ENCODE results near the gene USP40.

Gene USP40

GRCh38 chr2:233453111-233453915 is 113.3 kb downstream of the USP40 start:
- intact Hi-C loops (cut with DNase I): no loop called here
- peak in 8 of 42 donors; percentile 3 to 37 (median 13) for DNase-seq

- DNase-seq: peak in 3 of 42 donors; percentile 0 to 16 (median 5)
- intact Hi-C loops (cut with DNase I): no loop called here
Observed at GRCh38 chr2:233451950-233452349, 114.6 kb downstream of the USP40 start.

- DNase-seq: peak in 9 of 42 donors; percentile 0 to 31 (median 6)
- intact Hi-C loops (cut with DNase I): no loop called here
Observed at GRCh38 chr2:233450864-233451575, 115.6 kb downstream of the USP40 start.

GRCh38 chr2:233449921-233450863 is 116.4 kb downstream of the USP40 start:
- intact Hi-C loops (cut with DNase I): loop anchor here (5.0 to 10.0 kb wide), 2 partner anchors 165 to 262 kb away; partner anchors contain the start of gene UGT1A5
- peak in 13 of 42 donors; percentile 1 to 18 (median 6) for DNase-seq

GRCh38 chr2:233449081-233449901 is 117.3 kb downstream of the USP40 start:
- peak in 41 of 42 donors; percentile 28 to 85 (median 65) for DNase-seq
- intact Hi-C loops (cut with DNase I): loop anchor here (5.0 to 10.0 kb wide), 2 partner anchors 164 to 263 kb away; partner anchors contain the start of gene UGT1A5

GRCh38 chr2:233448575-233448974 is 118.0 kb downstream of the USP40 start:
- intact Hi-C loops (cut with DNase I): loop anchor here (5.0 to 10.0 kb wide), 2 partner anchors 164 to 264 kb away; partner anchors contain the start of gene UGT1A5
- DNase-seq: peak in 5 of 42 donors; percentile 1 to 13 (median 2)

GRCh38 chr2:233448220-233448559 is 118.4 kb downstream of the USP40 start:
- intact Hi-C loops (cut with DNase I): loop anchor here (5.0 to 10.0 kb wide), 2 partner anchors 163 to 264 kb away; partner anchors contain the start of gene UGT1A5
- peak in 11 of 42 donors; percentile 1 to 24 (median 12) for DNase-seq

- intact Hi-C loops (cut with DNase I): loop anchor here (5.0 to 10.0 kb wide), 2 partner anchors 163 to 265 kb away; partner anchors contain the start of gene UGT1A5
Observed at GRCh38 chr2:233447506-233448219, 118.9 kb downstream of the USP40 start.

GRCh38 chr2:233446606-233447305 is 119.8 kb downstream of the USP40 start:
- intact Hi-C loops (cut with DNase I): loop anchor here (5.0 to 10.0 kb wide), 2 partner anchors 162 to 266 kb away; partner anchors contain the start of gene UGT1A5
- peak in 10 of 42 donors; percentile 0 to 31 (median 10) for DNase-seq

More at GRCh38 chr2:233447506-233448219, 118.9 kb downstream of the USP40 start:
- peak in 12 of 42 donors; percentile 1 to 34 (median 12) for DNase-seq

- peak in 7 of 42 donors; percentile 0 to 13 (median 1) for DNase-seq
- intact Hi-C loops (cut with DNase I): loop anchor here (5.0 to 10.0 kb wide), 2 partner anchors 161 to 266 kb away; partner anchors contain the start of gene UGT1A5
Observed at GRCh38 chr2:233446121-233446520, 120.5 kb downstream of the USP40 start.

- intact Hi-C loops (cut with DNase I): loop anchor here (5.0 to 10.0 kb wide), 2 partner anchors 160 to 267 kb away; partner anchors contain the start of gene UGT1A5
- DNase-seq: peak in 8 of 42 donors; percentile 1 to 20 (median 10)
Observed at GRCh38 chr2:233445152-233445830, 121.3 kb downstream of the USP40 start.

GRCh38 chr2:233444501-233444900 is 122.1 kb downstream of the USP40 start:
- peak in 8 of 42 donors; percentile 3 to 26 (median 11) for DNase-seq
- intact Hi-C loops (cut with DNase I): loop anchor here (10.0 kb wide), 1 partner anchor 160 kb away; no protein-coding TSS in a partner anchor

- intact Hi-C loops (cut with DNase I): loop anchor here (10.0 kb wide), 1 partner anchor 159 kb away; no protein-coding TSS in a partner anchor
- peak; percentile 65 to 92 (median 80) for DNase-seq
Observed at GRCh38 chr2:233443511-233444183, 122.9 kb downstream of the USP40 start.

GRCh38 chr2:233442028-233442310 is 124.6 kb downstream of the USP40 start:
- intact Hi-C loops (cut with DNase I): loop anchor here (10.0 kb wide), 1 partner anchor 157 kb away; no protein-coding TSS in a partner anchor
- peak in 4 of 42 donors; percentile 2 to 21 (median 12) for DNase-seq

All from head of caudate nucleus (tissue), 42 donors.